Neural cell (in vitro differentiated cells): ENCODE data around the gene NOX4.
"Not testable (repeated sequence)": the region's sequence is repeated elsewhere in the genome, so short reads cannot be mapped to it uniquely, and the experiment has no call there.

Experiments used
- CTCF ChIP-seq: fragments of 450-650 bp; IDR thresholded peaks from 2 replicates; pipeline ENCODE4 v1.5.1; 2014; ENCODE audit warnings: antibody characterized with exemption, mild to moderate bottlenecking, moderate library complexity; ENCODE audit not compliant: poor library complexity, severe bottlenecking
- POLR2AphosphoS5 ChIP-seq: IDR thresholded peaks from 2 replicates; pipeline ENCODE4 v1.6.1; 2012

GRCh38 chr11:89342880-89343572 lies 148.1 kb downstream of the NOX4 start:
- not testable (repeated sequence) for TF ChIP-seq POLR2AphosphoS5, CTCF
